ENCODE results near the gene RIC3. TPM values are rescaled to one million over a fixed set of nuclear protein-coding genes. Genes with fewer than 3 reads are reported as not detected.

The RIC3 gene
- total RNA-seq, 1 experiment from 2014 or later: not detected

DNA sequence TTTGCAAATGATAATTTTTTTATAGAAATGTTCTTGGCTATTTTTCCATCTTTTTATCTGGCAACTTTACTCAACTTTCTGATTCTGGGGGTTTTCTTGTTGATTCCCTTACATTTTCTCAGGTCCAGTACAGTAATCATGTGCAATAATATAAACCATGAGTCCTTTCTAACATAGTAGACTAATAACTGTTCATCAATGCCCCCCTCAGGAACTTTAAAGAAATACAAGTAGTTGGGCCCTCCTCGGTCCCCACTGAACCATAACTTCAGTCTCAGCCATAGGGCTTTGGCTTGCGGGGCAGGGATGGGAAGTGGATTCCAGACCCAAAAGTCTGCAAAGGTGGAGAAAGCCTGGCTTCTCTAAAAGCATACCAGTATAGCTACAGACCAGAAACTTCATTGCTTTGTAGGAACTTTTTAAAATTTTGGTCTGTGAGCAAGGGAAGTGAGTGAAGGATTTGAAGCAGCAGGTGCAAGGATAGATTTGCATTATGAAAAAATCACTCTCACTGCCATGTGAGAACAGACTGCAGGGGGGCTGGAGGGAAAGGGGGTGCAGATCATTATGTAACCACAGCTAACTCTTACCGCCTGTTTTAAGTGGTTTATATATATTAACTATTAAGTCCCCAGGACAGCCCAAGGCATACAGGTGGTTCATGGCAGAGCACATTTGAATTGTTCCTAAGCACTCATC is 98.3 kb downstream of the RIC3 start:
- ChIA-PET CTCF (no interaction called here), RAD21 (ENCODE audit: low non-redundant PET in 1 of 2, low total read pairs in 2 of 2, uncharacterized antibody in 2 of 2, unreplicated experiment in 2 of 2) (no interaction called here), POLR2A (no interaction called here)
- no peak overlapping the region for H2AFZ ChIP-seq (ENCODE audit: low read depth, low read length, poor library complexity, severe bottlenecking)
- no peaks in the 10 kb centered on the region for H3K9me2 ChIP-seq (ENCODE audit: insufficient read depth)
- no peaks in the 10 kb centered on the region for H3K36me3 ChIP-seq (ENCODE audit: control insufficient read depth in 1 of 2, insufficient read depth in 2 of 2, low read length in 2 of 2)
- no peaks in the 10 kb centered on the region for H3K79me2 ChIP-seq (ENCODE audit: insufficient read depth, low read length)
- DNase-seq (ENCODE audit: low read depth, low spot score): peak; percentile 21
- no TSS peak for BruUV-seq (replicated peaks)
- H3K27ac ChIP-seq (ENCODE audit: low read depth, low read length): no peak overlapping the region
- intact Hi-C loops (cut with micrococcal nuclease): loop anchor here (1.0 kb wide), 2 partner anchors 37 to 64 kb away; no protein-coding TSS in a partner anchor
- H3K27me3 ChIP-seq (ENCODE audit: insufficient read depth, low read length): 0 out of 2 replicates have a peak, but pooled peaks cover 3% of the 10 kb centered on the region
- no peak overlapping the region for H3K4me2 ChIP-seq (ENCODE audit: low read length)
- H3K4me3 ChIP-seq (replicated peaks in 1 of 2; ENCODE audit: low read depth in 1 of 2, low read length in 2 of 2): no peak overlapping the region
- no peaks in the 10 kb centered on the region for H4K20me1 ChIP-seq (ENCODE audit: insufficient read depth)
- TF ChIP-seq POLR2A (IDR thresholded peaks at IDR 0.05; ENCODE audit: borderline replicate concordance, extremely low read depth, insufficient read depth, insufficient read length) (no peak), RAD21 (IDR thresholded peaks at IDR 0.05; ENCODE audit: low read depth) (peak; percentile 56), YY1 (IDR thresholded peaks at IDR 0.05; ENCODE audit: extremely low read depth, insufficient replicate concordance, low read depth, low read length) (no peak), SRF (IDR thresholded peaks at IDR 0.05; ENCODE audit: low read depth) (no peak), CBX3 (IDR thresholded peaks at IDR 0.05; ENCODE audit: low read depth) (no peak), JUND (IDR thresholded peaks at IDR 0.05) (no peak)
- TF ChIP-seq, protein P1, sequence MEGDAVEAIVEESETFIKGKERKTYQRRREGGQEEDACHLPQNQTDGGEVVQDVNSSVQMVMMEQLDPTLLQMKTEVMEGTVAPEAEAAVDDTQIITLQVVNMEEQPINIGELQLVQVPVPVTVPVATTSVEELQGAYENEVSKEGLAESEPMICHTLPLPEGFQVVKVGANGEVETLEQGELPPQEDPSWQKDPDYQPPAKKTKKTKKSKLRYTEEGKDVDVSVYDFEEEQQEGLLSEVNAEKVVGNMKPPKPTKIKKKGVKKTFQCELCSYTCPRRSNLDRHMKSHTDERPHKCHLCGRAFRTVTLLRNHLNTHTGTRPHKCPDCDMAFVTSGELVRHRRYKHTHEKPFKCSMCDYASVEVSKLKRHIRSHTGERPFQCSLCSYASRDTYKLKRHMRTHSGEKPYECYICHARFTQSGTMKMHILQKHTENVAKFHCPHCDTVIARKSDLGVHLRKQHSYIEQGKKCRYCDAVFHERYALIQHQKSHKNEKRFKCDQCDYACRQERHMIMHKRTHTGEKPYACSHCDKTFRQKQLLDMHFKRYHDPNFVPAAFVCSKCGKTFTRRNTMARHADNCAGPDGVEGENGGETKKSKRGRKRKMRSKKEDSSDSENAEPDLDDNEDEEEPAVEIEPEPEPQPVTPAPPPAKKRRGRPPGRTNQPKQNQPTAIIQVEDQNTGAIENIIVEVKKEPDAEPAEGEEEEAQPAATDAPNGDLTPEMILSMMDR (IDR thresholded peaks at IDR 0.05 in 2 of 3, conservative IDR thresholded peaks at IDR 0.05 in 1 of 3; ENCODE audit: borderline replicate concordance in 1 of 3, insufficient read depth in 1 of 3, low read depth in 2 of 3, low read length in 2 of 3): peak; percentile 35 to 50 (median 41); a peak in 5 of 6 replicates
- TF ChIP-seq, protein P2, sequence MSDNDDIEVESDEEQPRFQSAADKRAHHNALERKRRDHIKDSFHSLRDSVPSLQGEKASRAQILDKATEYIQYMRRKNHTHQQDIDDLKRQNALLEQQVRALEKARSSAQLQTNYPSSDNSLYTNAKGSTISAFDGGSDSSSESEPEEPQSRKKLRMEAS (IDR thresholded peaks at IDR 0.05): no peak
- TF ChIP-seq, protein P3, sequence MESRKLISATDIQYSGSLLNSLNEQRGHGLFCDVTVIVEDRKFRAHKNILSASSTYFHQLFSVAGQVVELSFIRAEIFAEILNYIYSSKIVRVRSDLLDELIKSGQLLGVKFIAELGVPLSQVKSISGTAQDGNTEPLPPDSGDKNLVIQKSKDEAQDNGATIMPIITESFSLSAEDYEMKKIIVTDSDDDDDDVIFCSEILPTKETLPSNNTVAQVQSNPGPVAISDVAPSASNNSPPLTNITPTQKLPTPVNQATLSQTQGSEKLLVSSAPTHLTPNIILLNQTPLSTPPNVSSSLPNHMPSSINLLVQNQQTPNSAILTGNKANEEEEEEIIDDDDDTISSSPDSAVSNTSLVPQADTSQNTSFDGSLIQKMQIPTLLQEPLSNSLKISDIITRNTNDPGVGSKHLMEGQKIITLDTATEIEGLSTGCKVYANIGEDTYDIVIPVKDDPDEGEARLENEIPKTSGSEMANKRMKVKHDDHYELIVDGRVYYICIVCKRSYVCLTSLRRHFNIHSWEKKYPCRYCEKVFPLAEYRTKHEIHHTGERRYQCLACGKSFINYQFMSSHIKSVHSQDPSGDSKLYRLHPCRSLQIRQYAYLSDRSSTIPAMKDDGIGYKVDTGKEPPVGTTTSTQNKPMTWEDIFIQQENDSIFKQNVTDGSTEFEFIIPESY (IDR thresholded peaks at IDR 0.05; ENCODE audit: extremely low read depth, insufficient replicate concordance, low read length): no peak
- peak; percentile 82 for ATAC-seq
- no peak overlapping the region for H3K9ac ChIP-seq (ENCODE audit: low read length)
- no peaks in the 10 kb centered on the region for H3K9me3 ChIP-seq (ENCODE audit: control insufficient read depth in 1 of 2, insufficient read depth in 1 of 2, low read depth in 1 of 2, low read length in 2 of 2)
- H3K4me1 ChIP-seq (ENCODE audit: control insufficient read depth in 1 of 2, insufficient read depth in 2 of 2, low read length in 2 of 2): peaks cover 14 to 15% of the 10 kb centered on the region in 2 experiments
